Fibroblast of pulmonary artery (primary cell): ENCODE results near the gene KIAA2012.

Source experiments
- DNase-seq: peaks from one replicate; pipeline ENCODE4 v3.0.0-alpha.2; 2010; ENCODE audit warnings: low read depth
- H3K4me3 ChIP-seq: replicated peaks from 2 replicates; pipeline ENCODE4 v1.5.1; 2011; ENCODE audit warnings: low read depth, mild to moderate bottlenecking, control low read depth, low read length, moderate library complexity
- TF ChIP-seq, protein P1 (sequence below): IDR thresholded peaks from 2 replicates; pipeline ENCODE4 v1.5.1; 2011; ENCODE audit warnings: mild to moderate bottlenecking, control low read depth, low read length, inconsistent platforms; ENCODE audit errors: missing control alignments

KIAA2012 gene

DNA sequence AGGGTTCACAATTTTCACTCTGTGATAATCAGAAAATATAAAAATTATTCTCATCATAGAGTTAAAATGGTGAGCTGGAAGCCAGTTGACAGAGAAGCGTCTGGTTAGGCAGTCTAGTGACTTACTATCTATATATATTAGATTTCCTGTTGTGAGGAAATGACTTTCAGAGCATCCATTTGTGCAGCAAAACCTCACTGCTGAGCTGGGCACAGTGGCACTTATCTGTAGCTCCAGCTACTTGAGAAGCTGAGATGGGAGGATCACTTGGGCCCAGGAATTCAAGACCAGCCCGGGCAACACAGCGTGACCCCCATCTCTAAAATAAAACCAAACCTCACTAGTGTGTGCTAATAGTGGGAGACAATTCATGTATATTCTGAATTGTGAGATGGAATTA lies 7.2 kb upstream of the KIAA2012 start:
- TF ChIP-seq, protein P1, sequence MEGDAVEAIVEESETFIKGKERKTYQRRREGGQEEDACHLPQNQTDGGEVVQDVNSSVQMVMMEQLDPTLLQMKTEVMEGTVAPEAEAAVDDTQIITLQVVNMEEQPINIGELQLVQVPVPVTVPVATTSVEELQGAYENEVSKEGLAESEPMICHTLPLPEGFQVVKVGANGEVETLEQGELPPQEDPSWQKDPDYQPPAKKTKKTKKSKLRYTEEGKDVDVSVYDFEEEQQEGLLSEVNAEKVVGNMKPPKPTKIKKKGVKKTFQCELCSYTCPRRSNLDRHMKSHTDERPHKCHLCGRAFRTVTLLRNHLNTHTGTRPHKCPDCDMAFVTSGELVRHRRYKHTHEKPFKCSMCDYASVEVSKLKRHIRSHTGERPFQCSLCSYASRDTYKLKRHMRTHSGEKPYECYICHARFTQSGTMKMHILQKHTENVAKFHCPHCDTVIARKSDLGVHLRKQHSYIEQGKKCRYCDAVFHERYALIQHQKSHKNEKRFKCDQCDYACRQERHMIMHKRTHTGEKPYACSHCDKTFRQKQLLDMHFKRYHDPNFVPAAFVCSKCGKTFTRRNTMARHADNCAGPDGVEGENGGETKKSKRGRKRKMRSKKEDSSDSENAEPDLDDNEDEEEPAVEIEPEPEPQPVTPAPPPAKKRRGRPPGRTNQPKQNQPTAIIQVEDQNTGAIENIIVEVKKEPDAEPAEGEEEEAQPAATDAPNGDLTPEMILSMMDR = no peak
- H3K4me3 ChIP-seq = no peak overlapping the region
- DNase-seq = no peak

DNA sequence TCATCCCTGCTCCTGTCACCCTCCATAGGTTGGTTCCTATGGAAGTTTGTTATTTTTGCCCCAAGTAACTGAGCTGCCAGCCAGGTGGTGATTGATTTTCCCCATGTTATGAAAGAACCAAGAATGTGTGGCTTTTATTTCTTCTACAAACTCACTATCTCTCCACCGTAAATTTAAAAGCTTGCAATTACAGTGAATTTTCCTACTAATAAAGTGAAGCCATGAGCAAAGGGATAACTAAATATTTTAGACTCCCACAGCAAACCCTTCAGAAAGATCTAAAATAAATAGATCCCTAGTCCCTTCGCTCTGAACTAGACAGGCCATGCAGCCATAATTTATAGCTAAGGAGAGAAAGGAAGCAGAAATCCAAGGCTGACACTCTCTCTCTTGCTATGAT lies 6.2 kb upstream of the KIAA2012 start:
- no peak for DNase-seq
- TF ChIP-seq, protein P1 = no peak
- H3K4me3 ChIP-seq = no peak overlapping the region

DNA sequence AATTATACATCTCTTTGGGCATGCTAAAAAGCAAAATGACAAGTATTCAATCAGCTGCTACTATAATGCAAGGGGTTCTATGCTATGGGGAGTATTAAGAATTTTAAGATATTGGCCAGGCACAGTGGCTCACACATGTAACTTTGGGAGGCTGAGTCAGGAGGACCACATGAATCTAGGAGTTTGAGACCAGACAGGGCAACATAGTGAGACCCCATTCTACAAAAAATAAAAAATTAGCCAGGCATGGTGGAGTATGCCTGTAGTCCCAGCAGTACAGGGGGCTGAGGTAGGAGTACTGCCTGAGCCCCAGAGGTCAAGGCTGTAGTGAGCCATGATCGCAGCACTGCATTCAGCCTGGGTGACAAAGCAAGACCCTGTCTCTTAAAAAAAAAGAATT lies 5.5 kb upstream of the KIAA2012 start:
- no peak overlapping the region for H3K4me3 ChIP-seq
- TF ChIP-seq, protein P1 = no peak
- no peak for DNase-seq

DNA sequence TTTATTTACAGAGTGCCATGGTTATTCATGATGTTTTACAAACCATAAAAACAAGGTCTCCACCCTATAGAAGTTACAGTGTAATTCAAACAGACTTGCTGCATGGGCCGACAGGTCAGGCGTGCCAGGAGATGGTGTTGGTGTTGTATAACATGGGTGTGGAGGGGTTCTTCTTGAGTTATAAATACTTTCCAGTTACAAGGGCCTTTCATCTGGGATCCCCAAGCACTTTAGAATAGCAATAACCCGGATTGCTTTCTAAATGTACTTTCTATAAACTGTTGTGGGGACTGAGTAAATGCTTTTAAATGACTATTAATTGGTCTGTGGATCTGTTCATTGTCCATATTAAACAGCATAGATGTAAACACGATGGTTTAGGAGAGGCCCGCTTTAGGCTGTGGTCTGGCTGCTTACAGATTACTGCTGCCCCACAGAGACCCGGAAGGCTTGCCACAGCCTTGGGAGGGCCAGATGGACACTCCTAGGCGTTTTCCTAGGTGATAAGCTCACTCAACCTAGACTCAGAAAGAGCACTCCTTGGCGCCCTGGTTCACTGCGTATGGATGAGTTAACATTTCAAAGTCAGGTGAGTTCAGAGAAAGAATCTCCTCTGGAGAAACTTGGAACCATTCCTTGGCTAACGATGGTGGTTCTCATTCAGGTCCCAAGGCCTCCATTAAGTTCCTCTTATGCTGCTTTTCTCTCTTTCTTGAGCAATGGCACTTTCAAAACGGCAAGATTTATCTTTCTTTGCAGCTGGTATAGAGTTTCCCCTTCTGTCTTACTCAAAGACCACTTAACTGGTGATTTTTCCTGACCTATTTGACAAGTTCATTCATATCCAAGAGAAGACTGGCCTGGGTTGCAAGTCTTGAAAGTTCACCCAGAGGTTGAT lies 3.6 kb upstream of the KIAA2012 start:
- no peak overlapping the region for H3K4me3 ChIP-seq
- DNase-seq = no peak
- TF ChIP-seq, protein P1 = no peak

DNA sequence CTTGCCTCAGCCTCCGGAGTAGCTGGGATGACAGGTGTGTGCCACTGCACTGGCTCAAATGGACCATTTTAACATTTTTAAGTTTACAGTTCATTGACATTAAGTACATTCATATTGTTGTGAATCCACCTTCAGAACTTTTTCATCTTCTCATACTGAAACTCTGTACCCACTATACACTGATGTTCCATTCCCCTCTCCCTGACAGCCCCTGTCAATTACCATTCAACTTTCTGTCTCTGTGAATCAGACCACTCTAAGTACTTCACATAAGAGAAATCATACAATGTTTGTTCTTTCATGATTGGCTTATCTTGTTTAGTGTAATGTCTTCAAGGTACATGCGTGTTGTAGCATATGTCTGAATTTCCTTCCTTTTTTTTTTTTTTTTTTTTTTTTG lies 1.9 kb upstream of the KIAA2012 start:
- DNase-seq = no peak
- TF ChIP-seq, protein P1 = no peak
- H3K4me3 ChIP-seq = no peak overlapping the region

DNA sequence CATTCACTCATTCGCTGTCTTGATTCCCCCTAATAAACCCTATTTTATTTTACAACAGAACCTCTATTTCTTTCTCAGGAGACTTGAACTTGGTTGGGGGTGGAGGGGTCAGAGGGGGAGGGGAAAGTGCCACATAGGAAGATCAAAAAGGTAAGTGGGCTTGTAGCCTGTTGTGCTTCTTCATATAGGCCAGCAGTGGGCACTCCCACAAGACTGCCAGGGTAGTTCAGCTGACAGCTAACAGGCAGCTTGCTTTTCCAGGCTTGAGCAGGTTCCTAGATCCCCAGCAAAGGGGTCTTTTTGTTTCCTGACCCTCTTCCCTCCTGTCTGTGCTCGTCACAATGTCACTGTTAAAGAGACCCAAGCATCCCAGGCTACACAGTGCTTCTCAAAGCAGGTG lies 829 bp upstream of the KIAA2012 start:
- H3K4me3 ChIP-seq = no peak overlapping the region
- DNase-seq = no peak
- TF ChIP-seq, protein P1 = peak; percentile 22

DNA sequence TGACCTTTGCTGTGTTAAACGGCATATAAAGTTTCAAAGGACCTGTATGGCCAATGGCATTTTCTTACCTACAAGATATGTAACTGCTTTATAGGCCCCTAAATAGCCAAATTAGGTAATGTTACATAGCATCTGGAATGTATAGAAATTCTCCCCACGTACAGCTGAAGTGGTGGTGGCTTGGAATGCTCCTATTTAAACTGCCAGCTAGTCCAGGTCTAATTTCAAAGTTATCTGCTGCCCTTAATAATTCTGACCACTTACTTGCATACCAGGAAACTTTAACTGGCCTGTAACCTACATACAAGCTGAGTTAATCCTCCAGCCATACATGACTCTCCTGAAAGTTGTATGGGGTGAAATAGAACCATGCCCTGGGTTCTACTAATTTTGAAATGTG lies 1.3 kb downstream of the KIAA2012 start:
- no peak for DNase-seq

More for the DNA sequence above, 1.3 kb downstream of the KIAA2012 start:
- H3K4me3 ChIP-seq = no peak overlapping the region
- TF ChIP-seq, protein P1 = no peak
